Coronary artery (tissue), 2 donors: Measurements from ENCODE around the gene TAF11L6.
"Not testable (repeated sequence)": the region's sequence is repeated elsewhere in the genome, so short reads cannot be mapped to it uniquely, and the experiment has no call there.

ENCODE experiments used
- DNase-seq: peaks from one replicate; pipeline ENCODE4 v3.0.0-alpha.2; 2017; ENCODE audit warnings: low spot score
- H3K27ac ChIP-seq, 2 donors: fragments of 200-600 bp; sonication (generic); one replicate each; pipeline ENCODE4 v1.5.1; 2016 to 2019
- H3K4me3 ChIP-seq: fragments of 200-600 bp; sonication (generic); 2 replicates; pipeline ENCODE4 v1.5.1; 2016; ENCODE audit warnings: mild to moderate bottlenecking, moderate library complexity
- TF ChIP-seq, protein P1 (sequence below): fragments of 200-600 bp; sonication (generic); IDR thresholded peaks from one replicate; pipeline ENCODE4 v1.5.1; 2019; ENCODE audit warnings: antibody characterized with exemption

TAF11L6 gene

DNA sequence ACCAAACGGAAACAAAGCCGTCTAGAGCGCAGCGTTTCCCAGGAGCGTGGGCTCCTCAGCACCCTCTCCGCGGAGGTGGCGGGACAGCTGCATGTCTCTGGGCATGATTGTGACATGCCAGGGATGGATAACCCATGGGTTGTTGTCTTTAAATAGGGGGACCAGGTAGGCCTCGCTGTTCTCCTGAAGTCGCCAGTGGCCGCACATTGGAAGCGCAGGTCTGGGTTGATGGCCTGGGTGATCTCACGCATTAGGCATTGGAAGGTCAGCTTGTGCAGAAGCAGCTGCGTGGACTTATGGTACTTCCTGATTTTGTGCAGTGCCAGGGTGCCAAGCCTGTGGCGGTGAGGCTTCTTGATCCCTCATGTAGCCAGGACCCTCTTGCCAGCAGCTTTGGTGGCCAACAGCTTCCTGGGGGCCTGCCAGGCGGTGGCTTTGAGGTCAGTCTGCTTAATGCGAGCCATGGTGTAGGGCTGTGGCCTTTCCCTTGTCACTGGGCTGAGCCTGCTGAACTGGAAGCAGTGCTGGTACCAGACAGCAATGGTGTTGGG is 16.6 kb upstream of the TAF11L6 start:
- Histone ChIP-seq H3K4me3 (no peak overlapping the region), H3K27ac (no peak overlapping the region)
- DNase-seq, result no peak
- TF ChIP-seq, protein P1, sequence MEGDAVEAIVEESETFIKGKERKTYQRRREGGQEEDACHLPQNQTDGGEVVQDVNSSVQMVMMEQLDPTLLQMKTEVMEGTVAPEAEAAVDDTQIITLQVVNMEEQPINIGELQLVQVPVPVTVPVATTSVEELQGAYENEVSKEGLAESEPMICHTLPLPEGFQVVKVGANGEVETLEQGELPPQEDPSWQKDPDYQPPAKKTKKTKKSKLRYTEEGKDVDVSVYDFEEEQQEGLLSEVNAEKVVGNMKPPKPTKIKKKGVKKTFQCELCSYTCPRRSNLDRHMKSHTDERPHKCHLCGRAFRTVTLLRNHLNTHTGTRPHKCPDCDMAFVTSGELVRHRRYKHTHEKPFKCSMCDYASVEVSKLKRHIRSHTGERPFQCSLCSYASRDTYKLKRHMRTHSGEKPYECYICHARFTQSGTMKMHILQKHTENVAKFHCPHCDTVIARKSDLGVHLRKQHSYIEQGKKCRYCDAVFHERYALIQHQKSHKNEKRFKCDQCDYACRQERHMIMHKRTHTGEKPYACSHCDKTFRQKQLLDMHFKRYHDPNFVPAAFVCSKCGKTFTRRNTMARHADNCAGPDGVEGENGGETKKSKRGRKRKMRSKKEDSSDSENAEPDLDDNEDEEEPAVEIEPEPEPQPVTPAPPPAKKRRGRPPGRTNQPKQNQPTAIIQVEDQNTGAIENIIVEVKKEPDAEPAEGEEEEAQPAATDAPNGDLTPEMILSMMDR, result no peak

DNA sequence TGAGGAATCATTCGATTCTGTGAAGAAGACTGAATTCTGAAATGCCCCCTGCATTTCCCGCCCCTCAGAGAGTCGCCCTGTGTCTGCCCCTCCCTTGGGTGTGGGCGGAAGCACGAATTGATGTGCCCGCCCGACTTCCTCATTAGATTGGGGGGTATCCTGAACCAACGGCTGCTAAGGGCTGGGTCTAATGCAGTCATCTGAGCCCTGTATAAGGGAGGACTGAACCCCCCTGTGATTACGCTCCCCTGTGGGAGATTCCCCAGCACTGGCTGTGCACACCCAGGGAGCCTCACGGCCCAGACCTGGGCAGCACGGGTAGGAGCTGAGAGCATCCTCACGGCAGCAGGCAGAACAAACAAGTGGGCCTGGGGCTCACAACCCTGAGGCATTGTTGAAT is 10.9 kb upstream of the TAF11L6 start:
- not testable (repeated sequence) for H3K4me3 ChIP-seq, H3K27ac ChIP-seq, DNase-seq

DNA sequence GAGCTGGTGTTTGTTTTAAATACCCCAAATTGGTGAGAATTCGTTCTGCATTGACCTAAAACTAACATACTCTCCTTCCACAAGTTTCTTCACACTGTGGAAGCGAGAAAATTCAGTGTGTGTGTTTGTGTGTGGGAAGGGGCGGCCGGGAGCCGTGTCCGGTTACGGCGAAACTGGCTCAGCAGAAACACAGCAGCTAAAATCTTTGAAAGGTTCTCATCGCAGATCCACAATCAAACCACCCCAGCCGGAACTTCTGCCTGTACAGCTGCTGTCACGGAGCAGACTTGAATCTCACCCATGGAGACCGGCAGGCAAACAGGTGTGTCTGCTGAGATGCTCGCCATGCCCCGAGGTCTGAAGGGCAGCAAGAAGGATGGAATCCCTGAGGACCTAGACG is 10.4 kb upstream of the TAF11L6 start, which contains the start of gene TAF11L3:
Gene TAF11L3 (plus strand): TSS at position 301 of the 400 bp plus-strand sequence.
- not testable (repeated sequence) for H3K27ac ChIP-seq, DNase-seq, H3K4me3 ChIP-seq

DNA sequence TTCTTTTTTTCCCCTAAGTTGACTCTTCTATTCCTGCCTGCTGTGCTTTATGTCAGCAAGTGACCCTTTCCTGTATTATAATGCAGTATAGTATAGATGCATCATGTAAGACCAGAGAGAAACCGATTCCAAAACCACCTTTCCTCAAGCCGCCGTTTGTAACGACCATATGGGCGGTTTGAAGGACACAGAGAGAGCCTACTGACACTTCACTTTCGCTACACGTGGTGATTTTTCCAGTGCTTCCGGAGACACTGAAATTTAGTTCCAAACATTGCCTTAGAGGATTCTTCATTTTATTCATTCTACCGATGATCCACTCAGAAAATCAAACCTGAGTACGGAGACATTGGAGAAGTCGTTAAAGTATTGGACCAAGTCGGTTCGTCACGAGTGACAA is 9.0 kb upstream of the TAF11L6 start:
- not testable (repeated sequence) for H3K4me3 ChIP-seq, DNase-seq, H3K27ac ChIP-seq

DNA sequence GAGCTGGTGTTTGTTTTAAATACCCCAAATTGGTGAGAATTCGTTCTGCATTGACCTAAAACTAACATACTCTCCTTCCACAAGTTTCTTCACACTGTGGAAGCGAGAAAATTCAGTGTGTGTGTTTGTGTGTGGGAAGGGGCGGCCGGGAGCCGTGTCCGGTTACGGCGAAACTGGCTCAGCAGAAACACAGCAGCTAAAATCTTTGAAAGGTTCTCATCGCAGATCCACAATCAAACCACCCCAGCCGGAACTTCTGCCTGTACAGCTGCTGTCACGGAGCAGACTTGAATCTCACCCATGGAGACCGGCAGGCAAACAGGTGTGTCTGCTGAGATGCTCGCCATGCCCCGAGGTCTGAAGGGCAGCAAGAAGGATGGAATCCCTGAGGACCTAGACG is 7.0 kb upstream of the TAF11L6 start, which contains the start of gene TAF11L4:
Gene TAF11L4 (plus strand): TSS at position 301 of the 400 bp plus-strand sequence.
- not testable (repeated sequence) for H3K4me3 ChIP-seq, DNase-seq, H3K27ac ChIP-seq

DNA sequence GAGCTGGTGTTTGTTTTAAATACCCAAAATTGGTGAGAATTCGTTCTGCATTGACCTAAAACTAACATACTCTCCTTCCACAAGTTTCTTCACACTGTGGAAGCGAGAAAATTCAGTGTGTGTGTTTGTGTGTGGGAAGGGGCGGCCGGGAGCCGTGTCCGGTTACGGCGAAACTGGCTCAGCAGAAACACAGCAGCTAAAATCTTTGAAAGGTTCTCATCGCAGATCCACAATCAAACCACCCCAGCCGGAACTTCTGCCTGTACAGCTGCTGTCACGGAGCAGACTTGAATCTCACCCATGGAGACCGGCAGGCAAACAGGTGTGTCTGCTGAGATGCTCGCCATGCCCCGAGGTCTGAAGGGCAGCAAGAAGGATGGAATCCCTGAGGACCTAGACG is 3.5 kb upstream of the TAF11L6 start, which contains the start of gene TAF11L5:
Gene TAF11L5 (plus strand): TSS at position 301 of the 400 bp plus-strand sequence.
- DNase-seq, H3K4me3 ChIP-seq, H3K27ac ChIP-seq: not testable (repeated sequence)

DNA sequence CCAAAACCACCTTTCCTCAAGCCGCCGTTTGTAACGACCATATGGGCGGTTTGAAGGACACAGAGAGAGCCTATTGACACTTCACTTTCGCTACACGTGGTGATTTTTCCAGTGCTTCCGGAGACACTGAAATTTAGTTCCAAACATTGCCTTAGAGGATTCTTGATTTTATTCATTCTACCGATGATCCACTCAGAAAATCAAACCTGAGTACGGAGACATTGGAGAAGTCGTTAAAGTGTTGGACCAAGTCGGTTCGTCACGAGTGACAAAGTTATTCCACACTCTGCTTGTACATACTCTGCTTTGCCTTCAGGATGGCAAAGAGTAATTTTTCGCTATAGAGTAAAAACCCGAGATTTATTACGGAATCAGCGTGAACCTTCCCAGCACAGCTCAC is 2.0 kb upstream of the TAF11L6 start:
- DNase-seq, H3K4me3 ChIP-seq, H3K27ac ChIP-seq: not testable (repeated sequence)
